NCI-H2081 (cell line): Measurements from ENCODE around the gene VWF.
"Not testable (repeated sequence)": the region's sequence is repeated elsewhere in the genome, so short reads cannot be mapped to it uniquely, and the experiment has no call there.

ENCODE experiments used
- DNase-seq, 2 experiments: peaks; one replicate each; lab custom pipeline; 2025; lab: John Stamatoyannopoulos, UW

The VWF gene

DNA sequence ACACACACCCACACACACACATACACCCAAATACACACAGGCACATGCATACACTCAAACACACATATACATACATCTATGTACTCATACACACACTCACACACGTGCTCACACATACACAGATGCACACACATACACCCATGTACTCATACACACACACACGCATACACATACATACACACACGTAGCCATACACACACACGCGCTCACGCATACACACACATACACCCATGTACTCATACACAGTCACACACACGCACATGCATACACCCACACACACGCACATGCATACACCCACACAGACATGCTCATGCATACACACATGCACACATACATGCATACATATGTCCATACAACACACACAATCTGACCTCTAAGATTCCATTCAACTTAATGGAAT is 91.7 kb downstream of the VWF start:
- DNase-seq, result no peak

DNA sequence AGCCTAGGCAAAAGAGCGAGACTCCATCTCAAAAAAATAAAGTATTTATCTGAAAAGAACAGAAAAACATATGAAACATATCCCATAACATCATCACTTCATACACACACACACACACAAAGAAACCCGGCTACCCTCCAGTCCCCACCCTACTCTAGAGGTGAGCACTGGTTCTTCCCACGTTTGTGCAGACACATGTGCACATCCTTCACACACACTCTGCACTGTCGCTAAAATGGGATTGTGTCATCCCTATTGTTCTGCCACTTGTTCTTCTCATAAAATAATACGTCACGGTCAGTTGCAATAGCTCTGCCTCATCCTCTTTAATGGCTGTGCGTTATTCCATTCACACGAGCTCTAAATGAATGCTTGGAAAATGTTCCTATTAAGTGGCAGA is 93.5 kb downstream of the VWF start:
- no peak for DNase-seq

DNA sequence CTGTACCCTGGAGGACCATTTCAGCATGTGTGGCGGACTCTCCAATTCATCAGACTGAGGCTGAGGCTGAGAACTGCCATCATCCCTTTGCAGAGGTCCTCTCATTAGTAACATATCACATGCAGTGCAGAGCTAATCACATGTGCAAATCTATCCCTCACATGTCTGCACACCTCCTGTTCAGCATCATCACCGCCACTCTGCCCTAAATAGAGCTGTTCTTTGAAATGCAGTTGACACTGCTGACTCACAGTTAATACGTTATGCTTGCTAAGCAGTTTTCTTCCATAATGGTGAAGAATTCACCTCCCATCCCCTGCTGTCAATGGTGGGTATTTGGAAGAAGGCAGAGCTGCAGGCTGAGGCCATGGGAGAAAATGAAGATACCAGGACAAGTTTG is 94.4 kb downstream of the VWF start:
- no peak for DNase-seq

DNA sequence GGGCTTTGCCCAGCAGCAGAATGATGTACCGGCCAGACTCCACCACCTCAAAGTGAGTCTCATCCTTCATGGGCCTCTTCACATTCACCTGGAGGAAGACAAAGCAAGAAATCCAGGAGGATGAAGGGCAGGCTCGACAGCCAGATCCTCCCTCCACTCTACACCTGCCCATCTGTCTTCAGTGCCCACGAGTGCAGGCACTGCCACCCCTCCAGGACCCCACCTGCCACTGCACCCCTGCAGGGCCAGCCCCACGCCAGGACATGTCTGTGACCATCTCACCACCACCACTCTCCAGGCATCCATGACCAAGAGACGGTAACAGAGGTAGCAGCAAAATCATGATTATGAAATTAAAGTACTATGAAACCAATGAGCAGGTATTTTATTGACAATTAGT is 95.1 kb downstream of the VWF start:
- DNase-seq, result no peak

DNA sequence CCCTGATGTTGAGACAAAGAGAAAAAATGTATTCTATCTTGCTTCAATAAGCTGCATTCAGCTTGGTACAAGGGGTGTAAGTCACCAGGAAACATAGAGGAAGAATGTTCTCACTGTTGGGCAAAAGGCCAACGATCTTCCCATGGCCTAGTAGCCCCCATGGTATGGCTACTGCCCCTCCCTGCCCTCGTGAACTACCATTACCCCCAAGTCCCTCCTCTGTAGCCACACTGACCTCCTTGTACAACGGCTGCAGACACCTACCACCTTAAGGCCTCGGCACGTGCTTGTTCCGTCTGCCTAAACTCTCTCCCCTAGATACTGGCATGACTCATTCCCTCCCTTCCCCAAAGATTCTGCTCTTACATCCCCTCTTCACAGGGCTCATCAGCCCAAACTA is 97.5 kb downstream of the VWF start:
- no peak for DNase-seq

DNA sequence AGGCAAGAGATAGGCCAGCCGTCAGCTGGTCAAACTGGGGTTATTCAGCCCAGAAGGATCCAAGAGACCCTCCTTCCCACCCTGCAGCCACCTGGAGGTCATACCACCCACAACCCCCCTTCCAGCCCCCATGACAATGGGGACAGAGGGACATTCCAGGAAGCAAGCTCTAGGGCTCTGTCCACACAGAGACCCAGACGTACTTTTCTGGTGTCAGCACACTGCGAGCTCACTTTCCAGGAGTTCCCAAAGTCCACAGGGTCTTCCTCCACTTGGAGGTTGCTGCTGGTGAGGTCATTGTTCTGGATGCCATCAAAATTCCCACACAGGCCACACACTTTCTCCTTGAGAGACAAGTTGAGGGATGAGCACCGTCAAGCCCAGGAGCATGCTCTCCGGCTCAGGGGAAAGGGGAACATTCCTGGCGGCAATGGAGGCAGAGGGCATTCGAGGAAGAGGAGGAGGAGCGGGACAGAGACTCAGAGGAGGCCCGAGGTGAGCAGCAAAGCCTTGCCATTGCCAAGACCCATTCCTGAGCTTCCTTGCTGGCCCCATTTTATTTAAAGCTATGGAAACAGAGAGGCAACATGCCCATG is 98.7 kb downstream of the VWF start:
- DNase-seq, result not testable (repeated sequence)

DNA sequence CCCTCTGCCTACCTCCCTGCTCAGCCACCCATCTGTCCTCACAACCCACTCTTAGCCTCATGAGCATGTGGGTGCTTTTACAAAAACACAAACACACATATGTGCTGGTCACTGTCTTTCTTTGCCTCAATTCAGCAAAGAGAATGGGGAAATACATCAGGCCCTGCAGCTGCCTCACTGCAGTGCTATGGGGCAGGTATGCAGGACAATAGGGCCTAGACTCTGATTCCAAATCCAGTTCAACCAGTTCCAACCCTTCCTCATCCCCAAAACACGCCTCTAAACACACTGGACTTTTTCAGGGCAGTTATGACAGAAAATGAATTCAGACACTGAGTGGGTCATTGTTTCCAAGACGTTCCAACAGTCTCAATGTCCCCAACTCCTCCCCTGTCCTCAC is 100.4 kb downstream of the VWF start:
- not testable (repeated sequence) for DNase-seq

DNA sequence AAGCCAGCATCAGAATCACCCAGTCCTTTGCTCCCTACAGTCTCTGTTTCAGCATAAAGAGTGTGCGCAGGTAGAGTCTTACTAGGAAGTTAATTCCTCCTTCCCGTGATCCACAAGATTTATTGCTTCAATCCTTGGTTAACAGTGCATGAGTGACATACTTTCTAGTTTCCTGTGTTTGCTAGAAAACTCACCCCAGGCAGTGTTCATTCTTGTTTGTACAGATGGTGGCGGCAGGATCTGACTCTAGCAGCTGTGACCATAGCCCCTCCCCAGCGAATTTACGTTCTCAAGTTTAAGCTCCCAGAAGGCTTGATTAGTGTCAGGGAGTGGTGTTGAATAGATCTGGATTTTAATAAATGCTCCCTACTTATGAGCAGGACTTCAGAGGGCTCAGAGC is 103.5 kb downstream of the VWF start:
- DNase-seq, result peak; percentile 53 to 83

DNA sequence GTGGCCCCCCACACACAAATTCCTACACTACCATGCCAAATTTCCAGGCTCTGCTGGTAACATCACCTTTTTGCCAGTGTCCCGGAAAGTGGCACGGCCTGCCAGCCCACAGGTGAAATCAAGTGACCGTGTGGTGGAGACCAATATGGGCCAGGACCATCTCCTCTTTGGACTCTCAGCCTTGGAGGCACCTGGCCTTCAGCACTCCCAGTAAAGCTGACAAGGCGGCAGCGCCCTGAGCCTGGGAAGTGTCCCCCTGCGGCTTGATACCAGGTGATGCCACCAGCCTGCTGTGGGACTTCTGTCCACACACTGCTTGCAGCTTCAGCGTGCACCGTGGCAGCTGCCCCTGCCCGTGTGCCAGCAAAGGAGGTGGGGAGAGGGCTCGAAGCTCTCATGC is 104.0 kb downstream of the VWF start:
- DNase-seq, result peak; percentile 8 to 68

DNA sequence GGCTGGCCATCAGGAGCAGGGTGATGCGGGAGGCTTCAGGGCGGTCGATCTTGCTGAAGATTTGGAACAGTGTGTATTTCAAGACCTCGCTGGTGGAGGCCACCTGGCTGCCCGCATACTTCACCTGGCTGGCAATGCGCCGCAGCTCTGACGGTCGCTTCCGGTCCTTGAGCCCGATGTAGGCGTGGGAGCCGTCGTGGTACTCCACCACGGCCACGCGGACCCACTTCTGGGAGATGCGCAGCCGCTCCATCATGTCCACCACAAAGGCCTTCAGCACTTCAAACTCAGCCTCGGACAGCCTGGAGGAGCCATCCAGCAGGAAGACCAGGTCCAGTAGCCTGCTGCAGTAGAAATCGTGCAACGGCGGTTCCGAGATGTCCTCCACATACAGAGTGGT is 105.2 kb downstream of the VWF start:
- not testable (repeated sequence) for DNase-seq

DNA sequence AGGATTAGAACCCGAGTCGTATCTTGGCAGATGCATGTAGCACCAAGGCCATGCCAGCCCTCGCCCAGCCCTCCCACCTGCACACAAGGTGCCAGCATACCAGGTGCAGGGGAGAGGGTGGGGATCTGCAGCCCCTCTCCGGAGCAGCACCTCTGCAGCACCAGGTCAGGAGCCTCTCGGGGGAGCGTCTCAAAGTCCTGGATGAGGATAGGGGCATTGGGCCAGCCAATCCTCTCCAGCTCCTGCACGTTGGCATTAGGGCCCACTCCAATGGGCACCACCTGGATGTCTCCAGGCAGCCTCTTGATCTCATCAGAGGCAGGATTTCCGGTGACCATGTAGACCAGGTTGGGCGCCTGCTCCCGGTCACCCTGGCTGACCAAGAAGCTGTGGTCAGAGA is 106.2 kb downstream of the VWF start:
- DNase-seq, result no peak

DNA sequence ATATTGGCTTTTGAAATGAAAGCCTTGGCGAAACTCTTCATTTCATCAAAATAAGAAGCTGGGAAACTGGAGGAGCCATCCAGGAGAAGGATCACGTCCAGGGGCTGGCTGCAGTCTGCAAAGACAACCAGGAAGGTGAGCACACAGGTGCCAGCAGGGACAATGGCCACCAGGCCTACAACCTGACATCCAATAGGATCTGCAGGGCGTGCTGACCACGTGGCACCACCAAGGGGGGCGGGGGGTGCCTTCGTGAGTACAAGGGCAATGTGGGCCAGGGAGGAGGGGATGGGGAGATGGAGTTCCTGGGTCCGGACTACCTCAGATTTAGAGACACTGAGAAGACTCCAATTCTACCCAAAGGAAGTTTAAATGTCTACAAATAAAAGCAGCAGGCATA is 107.7 kb downstream of the VWF start:
- DNase-seq, result no peak

DNA sequence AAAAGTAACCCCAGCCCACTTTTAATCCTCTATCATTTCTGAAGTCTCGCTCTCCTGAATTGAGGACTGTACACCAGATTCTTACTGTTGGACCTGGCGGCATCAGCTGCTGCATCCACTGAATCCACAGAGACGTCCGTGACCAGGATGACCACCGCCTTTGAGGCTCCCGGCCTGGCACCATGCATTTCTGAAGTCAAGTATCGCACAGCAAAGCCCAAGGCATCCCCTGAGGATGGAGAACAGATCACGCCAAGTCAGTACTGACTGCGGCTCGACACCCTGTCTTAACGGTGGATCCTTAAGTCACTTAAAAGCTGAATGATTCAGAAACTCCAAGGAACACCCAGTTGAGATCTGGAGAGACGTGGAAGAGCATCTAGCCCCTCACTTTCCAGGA is 108.5 kb downstream of the VWF start:
- not testable (repeated sequence) for DNase-seq

DNA sequence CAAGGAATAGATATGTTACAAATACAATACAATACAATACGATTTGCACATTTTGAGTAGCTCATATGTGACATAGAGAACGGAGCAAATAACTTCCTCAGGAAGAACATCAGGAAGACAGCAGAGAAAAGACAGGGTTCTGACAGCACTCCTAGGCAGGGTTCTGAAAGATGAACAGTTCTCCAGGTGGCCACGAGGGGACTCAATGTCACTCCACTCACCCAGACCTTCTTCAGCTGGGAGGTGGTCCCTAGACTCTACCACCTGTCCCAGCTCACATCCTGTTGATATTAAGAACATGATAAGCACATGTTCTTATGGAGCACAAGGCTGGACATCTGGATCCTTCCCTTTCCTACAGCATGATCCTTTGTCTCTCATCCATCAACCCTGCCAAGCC is 109.2 kb downstream of the VWF start:
- not testable (repeated sequence) for DNase-seq

DNA sequence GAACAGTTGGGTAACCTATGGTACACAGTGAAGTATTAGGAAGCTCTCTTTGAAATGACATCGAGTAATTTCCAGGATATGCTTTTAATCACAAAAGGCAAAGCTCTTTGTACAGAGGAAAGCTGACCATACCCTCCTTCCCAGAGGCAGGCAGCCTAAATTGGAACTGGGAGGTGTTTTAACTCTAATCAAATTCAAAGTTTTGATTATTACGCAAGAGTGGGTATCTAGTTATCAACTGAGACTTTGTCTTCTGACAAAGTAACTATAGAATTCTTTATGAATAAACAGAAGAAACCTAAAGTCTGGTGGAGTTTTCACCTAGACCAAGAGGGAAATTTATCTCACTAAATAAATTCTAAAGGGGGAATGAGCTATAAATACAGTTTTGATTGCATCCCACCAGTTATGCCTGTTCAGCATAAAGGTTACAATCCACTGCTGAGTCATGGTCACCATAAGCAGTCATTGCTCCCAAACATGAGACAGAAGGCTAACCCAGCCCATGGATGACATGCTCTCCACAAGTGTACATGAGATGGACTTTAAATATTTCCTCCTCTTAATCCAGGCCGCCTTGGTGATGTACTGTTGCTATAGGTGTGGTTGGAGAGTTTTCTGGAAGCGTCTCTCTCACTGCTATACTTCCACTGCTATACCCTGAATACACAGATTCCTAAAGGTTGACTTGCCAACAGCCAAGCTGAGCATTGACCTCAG is 113.7 kb downstream of the VWF start:
- DNase-seq, result not testable (repeated sequence)

DNA sequence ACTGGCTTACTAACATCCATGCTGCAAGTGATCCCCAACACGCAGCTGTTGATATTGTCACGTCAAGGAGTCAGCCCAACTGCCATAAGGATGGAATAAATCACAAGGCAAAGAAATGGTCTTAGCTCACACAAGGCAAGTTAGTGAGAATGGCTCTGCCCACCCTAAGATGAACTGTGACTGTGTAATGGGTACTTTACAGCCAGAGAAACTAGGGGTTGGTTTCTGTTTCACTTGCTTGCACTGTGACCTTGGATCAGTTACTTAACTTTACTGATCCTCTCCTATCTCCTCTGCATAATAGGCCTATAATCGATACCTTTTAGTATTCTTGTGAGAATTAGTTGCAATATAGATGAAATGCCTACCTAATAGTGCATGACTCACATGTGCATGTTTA is 127.2 kb downstream of the VWF start:
- DNase-seq, result no peak

DNA sequence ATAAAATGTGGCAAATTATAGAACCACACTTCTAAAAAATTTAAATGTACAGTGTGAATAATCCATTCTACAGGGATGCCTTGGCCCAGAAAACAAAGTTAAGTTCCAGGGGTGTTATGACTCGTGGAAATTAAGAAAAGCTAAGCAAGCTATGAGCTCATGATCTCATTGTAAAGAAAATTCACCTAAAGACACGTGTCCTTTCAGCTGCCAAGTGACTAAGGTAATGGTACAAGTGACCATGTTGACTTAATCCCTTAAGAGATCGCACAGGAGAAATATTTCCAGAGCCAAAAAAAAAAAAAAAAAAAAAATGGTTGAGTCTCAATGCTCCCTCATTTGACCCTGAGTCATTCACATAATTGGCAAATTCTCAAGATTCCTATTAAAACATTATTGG is 128.0 kb downstream of the VWF start:
- DNase-seq, result no peak

DNA sequence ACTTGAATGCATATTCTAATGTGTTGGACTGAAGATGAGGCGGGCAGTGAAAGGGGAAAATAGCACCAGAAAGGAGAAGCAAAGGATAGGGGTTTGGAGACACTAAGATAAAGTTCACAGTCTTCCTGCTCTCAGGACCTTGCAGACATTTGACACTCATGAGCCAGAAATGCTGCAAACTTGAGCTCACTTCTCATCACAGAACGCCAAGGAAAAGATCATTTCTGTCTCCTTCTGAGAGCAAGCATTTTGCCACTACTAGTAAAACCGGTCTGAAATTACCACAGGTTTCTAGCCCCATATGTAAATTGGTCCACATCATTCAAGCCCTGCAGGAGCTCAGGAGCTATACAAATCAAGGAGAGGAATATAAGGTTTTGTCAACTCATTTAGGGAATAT is 134.8 kb downstream of the VWF start:
- no peak for DNase-seq

DNA sequence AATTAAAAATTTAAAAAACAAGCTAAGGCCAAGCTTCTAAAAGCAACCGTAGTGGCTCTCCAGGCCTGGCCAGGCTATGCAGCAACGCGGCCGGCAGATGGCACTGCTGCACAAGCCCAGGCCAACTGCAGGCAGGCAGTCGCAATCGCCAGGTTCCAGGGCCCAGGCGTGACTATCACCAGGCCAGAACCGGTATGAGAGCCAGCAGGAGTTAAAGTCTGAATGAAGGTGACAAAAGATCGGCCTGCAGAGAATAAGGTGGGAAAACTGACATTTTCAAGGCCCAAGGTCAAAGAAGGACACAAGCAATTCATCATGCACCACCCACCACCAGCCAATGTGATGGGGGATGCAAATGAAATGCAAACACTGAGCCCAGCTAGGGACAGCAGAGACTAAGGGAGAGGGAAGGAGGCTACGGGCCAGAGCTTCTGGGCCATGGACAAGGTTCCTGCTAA is 135.8 kb downstream of the VWF start:
- peak; percentile 68 to 79 for DNase-seq

DNA sequence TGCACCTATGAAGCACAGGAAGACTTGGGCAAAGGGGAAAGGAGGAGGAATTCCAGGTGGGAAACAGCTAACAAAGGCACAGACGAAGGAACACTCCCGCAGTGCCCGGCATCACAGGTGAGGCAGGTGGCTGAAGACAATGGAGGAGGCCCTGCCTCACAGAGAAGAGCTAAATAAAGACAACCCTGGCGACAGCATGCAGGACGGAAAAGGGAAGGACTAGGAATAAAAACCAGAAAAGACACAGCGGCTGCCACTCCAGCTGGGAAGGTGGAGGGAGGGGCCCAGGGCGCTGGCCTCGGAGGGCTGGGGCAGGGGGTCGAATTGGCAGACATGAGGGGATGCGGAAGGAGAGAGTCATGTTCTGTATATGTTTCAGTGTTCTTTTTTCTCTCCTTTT is 136.4 kb downstream of the VWF start:
- DNase-seq, result peak in 1 of 2 experiments; percentile 22

DNA sequence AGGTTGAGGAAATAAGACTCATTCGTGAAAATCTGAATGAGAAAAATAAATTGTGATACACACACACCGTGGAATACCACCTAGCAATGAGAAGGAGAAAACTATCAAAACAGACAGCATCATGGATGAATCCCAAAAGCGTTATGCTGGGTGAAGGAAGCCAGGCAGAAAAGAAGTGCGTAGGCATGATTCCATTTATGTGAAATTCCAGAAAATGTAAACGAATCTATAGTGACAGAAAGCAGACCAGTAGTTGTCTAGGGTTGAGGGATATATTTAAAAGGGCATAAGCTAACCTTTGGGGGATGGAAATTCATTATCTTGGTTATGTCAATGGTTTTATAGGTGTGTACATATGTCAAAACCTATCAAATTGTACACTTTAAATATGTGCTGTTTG is 136.9 kb downstream of the VWF start:
- no peak for DNase-seq

DNA sequence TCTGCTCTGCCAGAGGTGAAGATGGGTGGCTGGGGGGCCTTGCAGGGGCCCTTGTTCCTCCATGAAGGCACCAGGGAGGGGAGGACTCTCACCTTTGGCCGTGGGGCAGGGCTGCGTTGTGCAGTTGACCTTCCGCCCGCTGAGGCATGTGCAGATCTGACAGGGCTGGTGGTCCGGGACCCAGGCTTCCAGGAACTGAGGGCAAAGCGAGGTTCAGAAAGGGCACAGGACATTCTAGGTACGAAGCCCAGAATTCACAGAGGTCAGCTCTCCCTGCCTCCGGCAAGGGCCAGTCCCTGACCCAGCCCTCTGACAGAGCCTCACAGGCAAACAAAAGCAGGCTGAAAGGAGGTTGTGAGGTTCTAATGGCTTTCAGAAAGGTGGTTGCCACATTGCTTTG is 139.0 kb downstream of the VWF start:
- DNase-seq, result no peak

DNA sequence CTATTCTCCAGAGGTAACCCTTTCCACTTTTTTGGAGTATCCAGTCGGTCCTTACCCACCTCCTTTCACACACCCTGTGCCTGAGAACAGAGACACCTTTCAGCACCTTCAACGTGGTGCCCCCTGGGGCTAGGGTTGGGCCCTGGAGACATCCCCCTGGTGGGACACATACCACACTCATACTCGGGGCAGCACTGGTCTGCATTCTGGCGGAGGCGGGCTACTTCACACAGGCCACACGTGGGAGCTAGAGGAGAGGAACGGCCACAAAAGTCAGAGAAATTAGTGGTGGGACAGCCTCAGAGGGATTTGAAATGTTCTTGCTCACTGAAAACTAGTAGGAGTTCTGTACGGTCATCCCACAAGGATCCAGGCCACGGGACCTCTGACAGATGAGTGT is 139.6 kb downstream of the VWF start:
- DNase-seq, result no peak

DNA sequence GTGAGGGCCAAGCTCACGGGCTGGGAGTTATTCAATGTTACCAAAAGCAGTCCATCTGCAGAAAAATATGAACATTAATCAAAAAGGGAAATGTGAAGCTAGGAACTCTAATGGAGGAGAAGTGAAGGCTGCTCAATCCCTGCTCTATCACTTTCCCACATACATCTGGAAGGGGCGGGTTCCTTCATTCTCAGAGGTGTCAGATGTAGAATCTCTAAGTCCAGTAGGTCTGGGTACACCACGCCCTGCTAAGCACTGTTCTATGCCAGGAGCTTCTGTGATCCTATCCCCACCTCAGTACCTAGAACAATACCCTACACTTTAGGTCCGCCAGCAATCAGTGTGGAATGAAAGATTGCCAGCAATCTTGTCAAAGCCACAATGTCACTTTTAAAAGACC is 142.4 kb downstream of the VWF start:
- no peak for DNase-seq
